ENCODE data around the gene DLGAP1.
A peak's percentile ranks its signal among the peaks of the same experiment; 100 is the strongest.

DLGAP1 gene

GRCh38 chr18:3510024-3510423 lies 945.1 kb downstream of the DLGAP1 start:
- H3K27ac ChIP-seq (ENCODE audit: low read depth, low read length) = no peak overlapping the region

GRCh38 chr18:3508576-3509549 lies 946.2 kb downstream of the DLGAP1 start:
- Histone ChIP-seq H3K4me3 (ENCODE audit: low read depth, low read length) (no peak overlapping the region), H3K27ac (ENCODE audit: low read depth, low read length) (no peak overlapping the region), H3K27me3 (ENCODE audit: control insufficient read depth, insufficient read depth, low read length) (no peaks in the 10 kb centered on the region), H3K9ac (ENCODE audit: low read depth, low read length) (no peak overlapping the region), H3K9me3 (ENCODE audit: control insufficient read depth, insufficient read depth, low read length) (no peaks in the 10 kb centered on the region), H3K36me3 (ENCODE audit: control insufficient read depth, insufficient read depth, low read length) (no peaks in the 10 kb centered on the region), H3K4me1 (ENCODE audit: control insufficient read depth, insufficient read depth, low read length) (peaks cover 23% of the 10 kb centered on the region)

More at GRCh38 chr18:3510024-3510423, 945.1 kb downstream of the DLGAP1 start:
- H3K9me3 ChIP-seq (ENCODE audit: control insufficient read depth, insufficient read depth, low read length) = no peaks in the 10 kb centered on the region
- no peaks in the 10 kb centered on the region for H3K36me3 ChIP-seq (ENCODE audit: control insufficient read depth, insufficient read depth, low read length)
- H3K4me3 ChIP-seq (ENCODE audit: low read depth, low read length) = no peak overlapping the region
- no peak overlapping the region for H3K9ac ChIP-seq (ENCODE audit: low read depth, low read length)
- no peaks in the 10 kb centered on the region for H3K27me3 ChIP-seq (ENCODE audit: control insufficient read depth, insufficient read depth, low read length)
- peaks cover 23% of the 10 kb centered on the region for H3K4me1 ChIP-seq (ENCODE audit: control insufficient read depth, insufficient read depth, low read length)

GRCh38 chr18:3504637-3505036 lies 950.5 kb downstream of the DLGAP1 start:
- Histone ChIP-seq H3K4me3 (ENCODE audit: low read depth, low read length) (no peak overlapping the region), H3K9ac (ENCODE audit: low read depth, low read length) (no peak overlapping the region), H3K27ac (ENCODE audit: low read depth, low read length) (no peak overlapping the region), H3K27me3 (ENCODE audit: control insufficient read depth, insufficient read depth, low read length) (peaks cover 4% of the 10 kb centered on the region; the same call in 1 of the 2 replicates), H3K9me3 (ENCODE audit: control insufficient read depth, insufficient read depth, low read length) (no peaks in the 10 kb centered on the region), H3K4me1 (ENCODE audit: control insufficient read depth, insufficient read depth, low read length) (peaks cover 19% of the 10 kb centered on the region), H3K36me3 (ENCODE audit: control insufficient read depth, insufficient read depth, low read length) (no peaks in the 10 kb centered on the region)

- H3K9me3 ChIP-seq (ENCODE audit: control insufficient read depth, insufficient read depth, low read length) = no peaks in the 10 kb centered on the region
- no peak overlapping the region for H3K9ac ChIP-seq (ENCODE audit: low read depth, low read length)
- H3K4me3 ChIP-seq (ENCODE audit: low read depth, low read length) = no peak overlapping the region
- H3K27me3 ChIP-seq (ENCODE audit: control insufficient read depth, insufficient read depth, low read length) = peaks cover 16% of the 10 kb centered on the region
- H3K36me3 ChIP-seq (ENCODE audit: control insufficient read depth, insufficient read depth, low read length) = no peaks in the 10 kb centered on the region
- no peak overlapping the region for H3K27ac ChIP-seq (ENCODE audit: low read depth, low read length)
- H3K4me1 ChIP-seq (ENCODE audit: control insufficient read depth, insufficient read depth, low read length) = peaks cover 17% of the 10 kb centered on the region
Observed at GRCh38 chr18:3502650-3503049, 952.5 kb downstream of the DLGAP1 start.

- Histone ChIP-seq H3K27ac (ENCODE audit: low read depth, low read length) (no peak overlapping the region), H3K4me3 (ENCODE audit: low read depth, low read length) (no peak overlapping the region), H3K27me3 (ENCODE audit: control insufficient read depth, insufficient read depth, low read length) (peaks cover 17% of the 10 kb centered on the region), H3K36me3 (ENCODE audit: control insufficient read depth, insufficient read depth, low read length) (no peaks in the 10 kb centered on the region), H3K9ac (ENCODE audit: low read depth, low read length) (no peak overlapping the region), H3K4me1 (ENCODE audit: control insufficient read depth, insufficient read depth, low read length) (peaks cover 17% of the 10 kb centered on the region), H3K9me3 (ENCODE audit: control insufficient read depth, insufficient read depth, low read length) (no peaks in the 10 kb centered on the region)
Observed at GRCh38 chr18:3500016-3500415, 955.1 kb downstream of the DLGAP1 start.

GRCh38 chr18:3499501-3499900 lies 955.6 kb downstream of the DLGAP1 start:
- H3K9ac ChIP-seq (ENCODE audit: low read depth, low read length) = no peak overlapping the region
- peak overlapping the region; percentile 3 for H3K27ac ChIP-seq (ENCODE audit: low read depth, low read length)

GRCh38 chr18:3498698-3499471 lies 956.2 kb downstream of the DLGAP1 start:
- Histone ChIP-seq H3K4me3 (ENCODE audit: low read depth, low read length) (peak overlapping the region; percentile 57), H3K36me3 (ENCODE audit: control insufficient read depth, insufficient read depth, low read length) (no peaks in the 10 kb centered on the region), H3K27me3 (ENCODE audit: control insufficient read depth, insufficient read depth, low read length) (peaks cover 17% of the 10 kb centered on the region), H3K9ac (ENCODE audit: low read depth, low read length) (peak overlapping the region; percentile 42; the same call in 1 of the 2 replicates), H3K27ac (ENCODE audit: low read depth, low read length) (peak overlapping the region; percentile 3), H3K4me1 (ENCODE audit: control insufficient read depth, insufficient read depth, low read length) (peaks cover 21% of the 10 kb centered on the region), H3K9me3 (ENCODE audit: control insufficient read depth, insufficient read depth, low read length) (no peaks in the 10 kb centered on the region)

More at GRCh38 chr18:3499501-3499900, 955.6 kb downstream of the DLGAP1 start:
- Histone ChIP-seq H3K4me1 (ENCODE audit: control insufficient read depth, insufficient read depth, low read length) (peaks cover 17% of the 10 kb centered on the region), H3K27me3 (ENCODE audit: control insufficient read depth, insufficient read depth, low read length) (peaks cover 17% of the 10 kb centered on the region), H3K36me3 (ENCODE audit: control insufficient read depth, insufficient read depth, low read length) (no peaks in the 10 kb centered on the region), H3K9me3 (ENCODE audit: control insufficient read depth, insufficient read depth, low read length) (no peaks in the 10 kb centered on the region), H3K4me3 (ENCODE audit: low read depth, low read length) (peak overlapping the region; percentile 57)

- Histone ChIP-seq H3K36me3 (ENCODE audit: control insufficient read depth, insufficient read depth, low read length) (no peaks in the 10 kb centered on the region), H3K4me1 (ENCODE audit: control insufficient read depth, insufficient read depth, low read length) (peaks cover 26% of the 10 kb centered on the region), H3K4me3 (ENCODE audit: low read depth, low read length) (no peak overlapping the region), H3K9me3 (ENCODE audit: control insufficient read depth, insufficient read depth, low read length) (no peaks in the 10 kb centered on the region), H3K27ac (ENCODE audit: low read depth, low read length) (no peak overlapping the region), H3K9ac (ENCODE audit: low read depth, low read length) (no peak overlapping the region), H3K27me3 (ENCODE audit: control insufficient read depth, insufficient read depth, low read length) (peaks cover 17% of the 10 kb centered on the region)
Observed at GRCh38 chr18:3495691-3496430, 959.2 kb downstream of the DLGAP1 start.

- H3K9me3 ChIP-seq (ENCODE audit: control insufficient read depth, insufficient read depth, low read length) = no peaks in the 10 kb centered on the region
- H3K4me3 ChIP-seq (ENCODE audit: low read depth, low read length) = no peak overlapping the region
- no peaks in the 10 kb centered on the region for H3K36me3 ChIP-seq (ENCODE audit: control insufficient read depth, insufficient read depth, low read length)
- no peak overlapping the region for H3K27ac ChIP-seq (ENCODE audit: low read depth, low read length)
- peaks cover 19% of the 10 kb centered on the region for H3K4me1 ChIP-seq (ENCODE audit: control insufficient read depth, insufficient read depth, low read length)
- H3K9ac ChIP-seq (ENCODE audit: low read depth, low read length) = no peak overlapping the region
- peaks cover 12% of the 10 kb centered on the region for H3K27me3 ChIP-seq (ENCODE audit: control insufficient read depth, insufficient read depth, low read length)
Observed at GRCh38 chr18:3494569-3494968, 960.5 kb downstream of the DLGAP1 start.

GRCh38 chr18:3494245-3494526 lies 960.9 kb downstream of the DLGAP1 start:
- H3K4me1 ChIP-seq (ENCODE audit: control insufficient read depth, insufficient read depth, low read length) = peaks cover 16% of the 10 kb centered on the region
- H3K27me3 ChIP-seq (ENCODE audit: control insufficient read depth, insufficient read depth, low read length) = peaks cover 12% of the 10 kb centered on the region
- no peak overlapping the region for H3K9ac ChIP-seq (ENCODE audit: low read depth, low read length)
- no peak overlapping the region for H3K27ac ChIP-seq (ENCODE audit: low read depth, low read length)
- no peaks in the 10 kb centered on the region for H3K9me3 ChIP-seq (ENCODE audit: control insufficient read depth, insufficient read depth, low read length)
- H3K36me3 ChIP-seq (ENCODE audit: control insufficient read depth, insufficient read depth, low read length) = no peaks in the 10 kb centered on the region
- H3K4me3 ChIP-seq (ENCODE audit: low read depth, low read length) = no peak overlapping the region

Measured in HUES48 (cell line).